Stimulated activated memory B cell treated with anti-CD40 and anti-IgM and Interleukin-4, amounts not matched to agents 10 μg/mL and 1 μg/mL and 100 μg/mL, for 72 hours (primary cell): Measurements from ENCODE around the gene KSR1.
"Not testable (repeated sequence)": the region's sequence is repeated elsewhere in the genome, so short reads cannot be mapped to it uniquely, and the experiment has no call there.

Source experiments
- ATAC-seq: fragments of 150-1000 bp; cut with Tn5 transposase; 2 replicates; pipeline ENCODE4 v1.10.0; 2021
- H3K27ac Mint-ChIP-seq: one replicate; pipeline ENCODE4 v1.8.0; 2022; ENCODE audit warnings: mild to moderate bottlenecking, mixed read lengths
- H3K27me3 Mint-ChIP-seq: one replicate; pipeline ENCODE4 v1.8.0; 2022; ENCODE audit warnings: mixed read lengths
- H3K36me3 Mint-ChIP-seq: one replicate; pipeline ENCODE4 v1.8.0; 2022; ENCODE audit warnings: mixed read lengths
- H3K4me1 Mint-ChIP-seq: one replicate; pipeline ENCODE4 v1.8.0; 2022; ENCODE audit warnings: mixed read lengths
- H3K4me3 Mint-ChIP-seq: one replicate; pipeline ENCODE4 v1.8.0; 2022; ENCODE audit warnings: mild to moderate bottlenecking, moderate library complexity, mixed read lengths
- H3K9me3 Mint-ChIP-seq: one replicate; pipeline ENCODE4 v1.8.0; 2022; ENCODE audit warnings: mixed read lengths

KSR1 gene

DNA sequence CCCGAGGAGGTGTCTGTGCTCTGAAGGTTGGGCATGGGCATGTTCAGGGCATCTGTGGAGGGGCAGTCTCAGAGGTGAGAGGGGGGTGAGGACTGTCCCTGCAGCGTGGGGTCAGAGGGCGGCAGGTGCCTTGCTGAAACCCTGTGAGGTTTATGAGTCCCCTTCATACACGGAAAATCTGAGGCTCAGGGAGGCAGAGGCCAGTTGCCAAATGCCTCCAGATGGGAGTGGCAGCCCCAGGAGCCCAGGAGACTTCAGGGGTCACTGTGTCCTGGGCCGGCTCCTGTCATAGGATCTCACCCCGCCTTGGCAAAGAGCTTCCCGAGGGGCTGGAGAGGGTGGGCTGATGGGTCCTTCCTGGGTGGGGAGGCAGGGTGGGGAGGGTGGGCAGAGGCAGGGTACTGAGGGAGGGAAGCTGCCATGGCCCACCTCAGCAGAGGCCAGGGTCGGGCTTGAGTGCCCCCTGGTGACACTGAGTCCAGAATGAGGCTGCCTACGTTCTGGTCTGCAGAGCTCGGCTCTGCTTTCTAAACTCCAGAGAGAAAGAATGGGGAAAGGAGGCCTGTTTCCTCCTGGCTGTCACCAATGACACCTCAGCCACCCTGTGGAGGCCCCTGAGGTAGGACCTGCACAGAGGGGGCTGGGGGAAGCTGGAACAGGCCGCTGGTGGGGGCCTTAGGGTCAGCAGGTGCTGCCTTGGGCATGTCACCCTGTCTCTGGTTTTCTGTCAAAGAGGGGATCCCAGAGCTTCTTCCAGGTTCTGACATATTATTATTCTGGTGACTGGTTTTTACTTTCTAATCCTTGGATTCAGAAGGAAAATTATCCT is 175.9 kb downstream of the KSR1 start:
- Mint-ChIP-seq H3K27me3 (no peaks in the 10 kb centered on the region), H3K36me3 (peaks cover 6% of the 10 kb centered on the region), H3K27ac (peak overlapping the region; percentile 92), H3K4me3 (peak overlapping the region; percentile 85), H3K9me3 (no peaks in the 10 kb centered on the region), H3K4me1 (peaks cover 47% of the 10 kb centered on the region)
- no peak for ATAC-seq

DNA sequence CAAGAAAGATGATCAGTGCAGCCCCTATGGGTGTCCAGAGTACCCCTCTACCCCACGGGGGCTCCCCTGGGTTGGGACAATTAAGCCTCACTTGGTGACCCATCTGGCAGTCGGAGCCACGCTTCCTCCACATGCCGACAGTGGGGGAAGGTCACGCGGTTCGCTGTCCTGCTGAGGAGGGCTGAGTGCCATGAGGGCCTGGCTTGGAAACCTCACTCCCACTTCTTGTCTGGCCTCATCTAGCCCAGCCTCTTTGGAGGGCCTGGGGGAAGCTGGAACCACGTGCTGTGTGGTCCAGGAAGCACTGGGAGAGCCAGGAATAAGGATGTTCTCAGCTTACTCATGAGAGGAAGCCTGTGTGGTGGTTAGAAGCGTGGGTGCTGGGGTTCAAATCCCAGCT is 176.5 kb downstream of the KSR1 start:
- not testable (repeated sequence) for ATAC-seq, H3K27me3 Mint-ChIP-seq, H3K36me3 Mint-ChIP-seq, H3K9me3 Mint-ChIP-seq
- Mint-ChIP-seq H3K27ac (peak overlapping the region; percentile 92), H3K4me3 (peak overlapping the region; percentile 85), H3K4me1 (peaks cover 47% of the 10 kb centered on the region)

DNA sequence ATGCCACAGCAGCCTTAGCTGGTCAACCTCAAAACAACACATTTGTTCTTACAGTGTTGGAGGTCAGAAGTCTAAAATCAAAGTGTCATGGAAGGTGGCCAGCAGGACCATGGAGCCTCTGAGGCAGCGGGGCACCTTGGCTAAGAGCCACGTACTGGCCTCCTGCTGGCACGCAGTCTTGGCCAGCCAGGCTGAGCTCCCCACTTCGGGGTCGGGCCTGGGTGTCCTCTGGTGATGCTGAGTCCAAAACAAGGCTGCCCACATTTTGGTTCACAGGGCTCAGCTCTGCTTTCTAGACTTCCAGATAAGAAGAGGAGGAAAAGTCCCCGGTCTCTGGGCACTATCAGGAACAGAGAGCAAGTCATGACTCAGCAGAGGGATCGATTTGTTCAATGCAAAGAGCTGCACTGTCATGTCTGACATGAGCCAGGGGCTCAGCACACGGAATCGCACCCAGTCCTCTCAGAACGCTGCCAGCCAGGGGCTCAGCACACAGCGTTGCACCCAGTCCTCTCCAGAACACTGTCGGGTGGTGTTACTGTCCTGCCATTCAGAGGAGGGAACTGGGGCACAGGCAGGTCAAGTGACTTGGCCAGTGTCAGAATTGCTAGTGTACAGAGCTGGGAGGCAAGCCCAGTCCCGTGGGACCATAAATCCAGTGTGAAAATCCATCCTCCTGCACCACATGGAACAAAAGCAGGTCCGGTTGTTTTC is 177.2 kb downstream of the KSR1 start:
- no peak for ATAC-seq

DNA sequence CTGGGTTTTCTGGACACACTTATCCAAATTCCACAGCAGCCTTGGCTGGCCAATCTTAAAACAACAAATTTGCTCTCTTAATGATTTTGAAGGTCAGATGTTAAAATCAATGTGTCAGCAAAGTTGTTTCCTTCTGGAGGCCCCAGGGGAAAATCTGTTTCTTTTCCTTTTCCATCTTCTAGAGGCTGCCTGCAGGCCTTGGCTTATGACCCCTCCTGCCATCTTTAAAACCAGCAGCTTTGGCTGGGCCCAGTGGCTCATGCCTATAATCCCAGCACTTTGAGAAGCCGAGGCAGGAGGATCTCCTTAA is 177.7 kb downstream of the KSR1 start:
- H3K9me3 Mint-ChIP-seq: no peaks in the 10 kb centered on the region
- H3K36me3 Mint-ChIP-seq: peaks cover 6% of the 10 kb centered on the region
- peaks cover 47% of the 10 kb centered on the region for H3K4me1 Mint-ChIP-seq
- peak overlapping the region; percentile 15 for H3K4me3 Mint-ChIP-seq
- peak overlapping the region; percentile 68 for H3K27ac Mint-ChIP-seq
- no peaks in the 10 kb centered on the region for H3K27me3 Mint-ChIP-seq
- ATAC-seq: no peak

More for the DNA sequence above, 177.2 kb downstream of the KSR1 start:
- Mint-ChIP-seq H3K27me3 (no peaks in the 10 kb centered on the region), H3K9me3 (no peaks in the 10 kb centered on the region), H3K4me1 (peaks cover 47% of the 10 kb centered on the region), H3K4me3 (no peak overlapping the region), H3K27ac (peak overlapping the region; percentile 92), H3K36me3 (peaks cover 6% of the 10 kb centered on the region)

DNA sequence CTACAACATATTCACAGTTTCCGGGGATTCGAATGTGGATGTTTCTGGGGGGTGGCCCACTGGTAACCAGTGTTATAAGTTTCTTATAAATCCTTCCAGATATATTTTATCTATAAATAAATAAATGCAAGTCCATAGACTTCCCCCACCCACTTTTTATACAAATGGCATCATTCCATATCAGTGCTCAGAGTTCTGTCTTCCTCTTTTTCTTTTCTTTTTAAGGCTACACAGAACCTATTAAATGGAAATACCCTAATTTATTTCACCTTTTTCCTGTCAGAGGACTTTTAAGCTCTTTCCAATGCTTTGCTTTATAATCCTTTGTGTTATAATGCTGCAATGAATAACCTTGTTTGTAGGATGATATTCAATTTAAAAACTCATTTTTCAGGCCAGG is 178.5 kb downstream of the KSR1 start:
- H3K4me3 Mint-ChIP-seq: peak overlapping the region; percentile 32
- no peak for ATAC-seq
- H3K4me1 Mint-ChIP-seq: peaks cover 47% of the 10 kb centered on the region
- H3K36me3 Mint-ChIP-seq: peaks cover 6% of the 10 kb centered on the region
- peak overlapping the region; percentile 68 for H3K27ac Mint-ChIP-seq
- H3K27me3 Mint-ChIP-seq: no peaks in the 10 kb centered on the region
- no peaks in the 10 kb centered on the region for H3K9me3 Mint-ChIP-seq

DNA sequence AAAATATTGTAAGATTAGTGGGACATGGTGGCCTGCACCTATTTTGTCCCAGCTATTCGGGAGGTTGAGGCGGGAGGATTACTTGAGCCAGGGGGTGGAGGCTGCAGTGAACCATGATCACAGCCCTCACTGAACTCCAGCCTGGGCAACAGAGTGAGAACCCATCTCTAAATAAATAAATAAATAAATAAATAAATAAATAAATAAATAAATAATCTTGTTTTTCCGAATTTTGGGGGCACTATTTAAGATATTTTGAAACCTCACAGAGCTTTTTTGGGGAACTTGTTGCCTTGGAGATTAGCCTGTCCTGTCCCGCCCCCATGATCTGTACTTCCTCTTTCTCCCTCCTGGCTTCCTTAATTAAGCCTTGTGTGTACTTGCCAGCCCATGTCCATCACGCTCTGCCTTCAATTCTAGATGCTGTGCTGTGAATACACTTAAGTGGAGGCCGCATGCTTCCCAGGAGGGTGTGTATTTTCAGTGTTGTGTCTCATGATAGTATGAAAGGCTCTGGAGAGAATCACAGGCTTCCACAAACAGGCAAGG is 179.1 kb downstream of the KSR1 start:
- H3K27ac Mint-ChIP-seq: peak overlapping the region; percentile 68
- no peaks in the 10 kb centered on the region for H3K9me3 Mint-ChIP-seq
- peaks cover 47% of the 10 kb centered on the region for H3K4me1 Mint-ChIP-seq
- H3K4me3 Mint-ChIP-seq: peak overlapping the region; percentile 18
- ATAC-seq: peak; percentile 67
- peaks cover 11% of the 10 kb centered on the region for H3K36me3 Mint-ChIP-seq
- no peaks in the 10 kb centered on the region for H3K27me3 Mint-ChIP-seq

DNA sequence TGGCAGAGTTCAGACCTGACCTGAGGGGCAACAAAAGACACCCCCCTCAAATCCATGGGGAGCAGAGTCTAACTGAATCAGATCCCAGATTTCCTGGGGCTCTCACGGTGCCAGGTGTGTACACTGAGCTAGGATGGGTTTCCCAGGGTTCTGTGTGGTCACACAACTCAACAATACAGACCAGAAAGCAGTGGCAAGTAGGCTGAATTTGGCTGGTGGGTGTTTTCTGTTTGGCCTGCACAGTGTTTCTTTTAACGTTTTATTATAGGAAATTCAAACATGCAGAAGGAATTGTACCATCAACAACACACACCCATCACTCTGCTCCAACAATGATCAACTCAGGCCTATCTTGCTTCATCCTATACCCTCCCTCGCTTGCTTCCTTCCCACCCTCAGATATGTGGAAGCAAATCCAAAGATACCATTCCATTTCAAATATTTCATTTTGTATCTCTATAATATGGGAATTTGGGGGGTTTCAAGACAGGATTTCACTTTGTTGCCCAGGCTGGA is 179.8 kb downstream of the KSR1 start:
- not testable (repeated sequence) for H3K9me3 Mint-ChIP-seq, ATAC-seq, H3K4me3 Mint-ChIP-seq, H3K27me3 Mint-ChIP-seq
- Mint-ChIP-seq H3K36me3 (peaks cover 14% of the 10 kb centered on the region), H3K27ac (peak overlapping the region; percentile 68), H3K4me1 (peaks cover 41% of the 10 kb centered on the region)

DNA sequence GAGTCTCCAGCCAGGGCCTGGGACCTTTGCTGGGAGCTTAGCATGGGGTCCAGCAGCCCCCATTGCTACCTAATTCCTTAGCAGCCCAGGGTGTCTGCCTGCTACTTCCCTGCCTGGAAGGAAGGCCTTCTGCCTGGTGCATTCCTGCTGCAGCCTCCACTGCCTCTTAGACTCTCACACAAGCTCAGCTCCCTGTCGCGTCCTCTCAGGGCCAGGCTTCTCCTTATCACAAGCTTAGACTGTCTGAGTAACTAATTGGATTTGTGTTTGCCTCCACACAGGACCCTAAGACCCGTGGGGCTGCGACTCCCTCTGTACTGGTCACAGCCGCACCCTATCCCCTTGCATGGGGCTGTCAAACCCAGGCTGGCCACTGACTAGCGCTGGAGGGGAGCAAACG is 181.6 kb downstream of the KSR1 start:
- H3K27ac Mint-ChIP-seq, H3K4me3 Mint-ChIP-seq, H3K9me3 Mint-ChIP-seq, ATAC-seq, H3K27me3 Mint-ChIP-seq: not testable (repeated sequence)
- peaks cover 24% of the 10 kb centered on the region for H3K4me1 Mint-ChIP-seq
- H3K36me3 Mint-ChIP-seq: peaks cover 25% of the 10 kb centered on the region

DNA sequence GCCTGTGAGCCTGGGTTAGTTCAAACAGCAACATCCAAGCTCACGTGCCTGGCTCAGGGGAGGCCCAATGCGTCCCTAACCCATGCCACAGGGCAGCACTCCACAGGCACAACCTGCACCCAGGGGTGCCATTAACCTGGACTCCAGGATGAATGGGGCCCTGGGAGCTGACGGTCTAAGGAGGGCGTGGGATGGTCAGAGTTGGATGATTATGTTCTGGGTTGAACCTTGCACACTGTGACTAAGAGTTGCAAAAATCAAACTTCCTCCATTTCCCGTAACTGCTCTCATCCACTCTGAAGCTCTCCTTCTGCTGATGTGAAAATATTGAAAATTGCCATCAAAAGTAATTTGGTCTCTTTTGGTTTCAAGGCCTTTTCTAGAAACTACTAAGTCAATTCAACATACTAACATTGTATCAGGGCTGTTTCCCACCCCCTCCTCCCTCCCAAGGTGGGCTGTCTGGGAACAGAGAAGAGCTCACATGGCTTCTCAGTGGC is 182.2 kb downstream of the KSR1 start:
- H3K36me3 Mint-ChIP-seq: peaks cover 27% of the 10 kb centered on the region
- not testable (repeated sequence) for H3K9me3 Mint-ChIP-seq, H3K4me3 Mint-ChIP-seq, H3K27ac Mint-ChIP-seq, H3K27me3 Mint-ChIP-seq, ATAC-seq
- peaks cover 23% of the 10 kb centered on the region for H3K4me1 Mint-ChIP-seq

DNA sequence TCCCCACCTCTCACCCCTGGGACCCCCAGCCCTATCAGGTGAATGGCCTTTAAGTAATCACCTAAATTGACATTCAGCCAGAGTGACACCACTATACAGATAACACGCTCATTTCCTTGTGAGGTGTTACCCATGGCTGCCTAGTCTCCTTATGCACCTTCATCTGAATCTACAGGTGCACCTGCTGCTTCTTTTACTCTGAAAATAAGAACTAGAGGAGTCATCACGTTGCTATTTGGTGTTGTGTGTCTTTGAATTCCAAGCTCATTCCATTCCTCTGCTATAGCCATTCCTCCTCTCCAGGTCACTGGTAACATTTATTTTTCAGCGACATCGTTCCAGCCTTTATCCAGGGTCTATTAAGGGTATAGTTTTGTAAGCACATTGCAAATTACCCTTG is 184.5 kb downstream of the KSR1 start:
- Mint-ChIP-seq H3K27me3 (no peaks in the 10 kb centered on the region), H3K9me3 (no peaks in the 10 kb centered on the region), H3K4me1 (peaks cover 4% of the 10 kb centered on the region), H3K36me3 (peaks cover 31% of the 10 kb centered on the region), H3K27ac (no peak overlapping the region), H3K4me3 (no peak overlapping the region)
- no peak for ATAC-seq

DNA sequence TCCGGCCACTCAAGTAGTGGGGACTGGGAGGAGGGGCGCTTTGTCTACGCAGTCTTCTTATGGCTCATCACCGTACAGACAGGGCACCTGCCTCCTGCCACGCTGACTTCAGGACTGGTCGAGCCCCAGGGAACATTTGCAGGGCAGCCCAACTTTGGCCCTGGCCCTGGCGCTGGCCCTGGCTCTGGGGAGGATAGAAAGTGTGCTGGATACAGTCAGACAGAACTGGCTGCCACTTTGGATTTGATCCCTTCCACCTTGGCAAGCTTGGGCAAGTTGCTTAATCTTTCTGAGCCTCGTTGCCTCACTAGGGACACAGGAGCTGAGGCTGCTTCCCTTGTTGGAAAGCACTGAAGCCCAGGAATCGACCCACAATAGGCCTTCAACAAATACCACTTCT is 188.3 kb downstream of the KSR1 start:
- no peak overlapping the region for H3K27ac Mint-ChIP-seq
- no peaks in the 10 kb centered on the region for H3K27me3 Mint-ChIP-seq
- no peak overlapping the region for H3K4me3 Mint-ChIP-seq
- no peak for ATAC-seq
- H3K36me3 Mint-ChIP-seq: peaks cover 53% of the 10 kb centered on the region
- H3K4me1 Mint-ChIP-seq: no peaks in the 10 kb centered on the region
- H3K9me3 Mint-ChIP-seq: no peaks in the 10 kb centered on the region

DNA sequence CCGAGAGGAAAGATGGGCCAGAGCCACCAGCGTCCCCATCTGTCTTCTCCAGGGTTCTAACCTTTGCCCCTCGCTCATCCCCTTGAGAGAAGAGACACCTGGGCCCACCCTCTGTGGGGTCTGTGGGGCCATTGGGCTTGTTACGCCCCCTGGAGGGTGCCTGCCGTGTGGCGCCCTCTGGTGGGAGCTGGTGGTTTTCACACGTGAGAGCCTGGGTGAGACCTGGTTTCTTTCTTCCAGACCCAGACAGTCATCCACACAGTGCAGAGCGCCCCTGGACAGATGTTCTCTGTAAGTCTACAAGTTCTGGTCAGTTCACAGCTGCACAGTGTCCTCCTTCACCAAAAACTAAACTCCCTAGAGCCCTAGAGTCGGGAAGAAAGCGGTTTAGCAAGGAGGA is 189.4 kb downstream of the KSR1 start:
- H3K4me1 Mint-ChIP-seq, ATAC-seq, H3K27me3 Mint-ChIP-seq, H3K4me3 Mint-ChIP-seq, H3K9me3 Mint-ChIP-seq: not testable (repeated sequence)
- Mint-ChIP-seq H3K36me3 (peaks cover 48% of the 10 kb centered on the region), H3K27ac (peak overlapping the region; percentile 20)

DNA sequence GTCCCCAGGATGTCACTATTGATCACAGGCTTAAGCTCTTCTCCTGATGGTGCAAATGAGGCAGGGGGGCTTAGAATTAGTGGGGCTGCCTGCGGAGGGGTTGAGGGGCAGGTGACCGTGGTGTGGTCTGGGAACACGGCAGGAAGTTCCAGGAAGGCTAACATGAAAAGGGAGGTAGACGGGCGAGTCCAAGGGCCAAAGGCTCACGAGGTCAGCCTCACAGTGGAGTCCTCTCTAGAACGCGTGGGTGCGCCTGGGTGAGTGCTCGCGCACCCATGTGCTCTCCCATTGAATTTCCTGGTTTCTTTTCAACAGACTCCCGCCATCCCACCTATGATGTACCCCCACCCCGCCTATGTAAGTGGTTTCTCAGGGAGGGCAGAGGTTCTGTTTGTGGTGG is 190.0 kb downstream of the KSR1 start:
- H3K4me1 Mint-ChIP-seq: no peaks in the 10 kb centered on the region
- H3K36me3 Mint-ChIP-seq: peaks cover 43% of the 10 kb centered on the region
- H3K27ac Mint-ChIP-seq: peak overlapping the region; percentile 20
- no peaks in the 10 kb centered on the region for H3K9me3 Mint-ChIP-seq
- no peak overlapping the region for H3K4me3 Mint-ChIP-seq
- H3K27me3 Mint-ChIP-seq: no peaks in the 10 kb centered on the region
- ATAC-seq: no peak

DNA sequence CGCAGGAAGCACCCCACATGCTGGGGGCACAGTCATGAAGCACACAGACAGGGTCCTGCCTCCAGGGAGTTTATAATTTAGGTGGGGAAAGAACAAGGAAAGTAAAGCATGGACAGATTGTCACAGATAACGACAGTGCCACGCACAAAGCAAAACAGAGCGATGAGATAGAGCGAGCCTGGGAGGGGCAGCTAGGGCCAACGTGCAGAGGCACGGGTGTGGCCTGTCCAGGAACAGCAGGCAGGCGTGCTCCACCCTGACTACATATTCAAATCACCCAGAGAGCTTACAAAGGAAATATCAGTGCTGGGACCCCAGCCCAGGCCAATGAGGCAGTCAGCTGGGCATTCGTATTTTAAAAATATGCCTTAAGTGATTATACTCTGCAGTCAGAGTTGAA is 191.5 kb downstream of the KSR1 start:
- H3K4me1 Mint-ChIP-seq: peaks cover 5% of the 10 kb centered on the region
- H3K27ac Mint-ChIP-seq: peak overlapping the region; percentile 20
- peaks cover 34% of the 10 kb centered on the region for H3K36me3 Mint-ChIP-seq
- no peaks in the 10 kb centered on the region for H3K9me3 Mint-ChIP-seq
- ATAC-seq: no peak
- H3K4me3 Mint-ChIP-seq: no peak overlapping the region
- H3K27me3 Mint-ChIP-seq: no peaks in the 10 kb centered on the region

DNA sequence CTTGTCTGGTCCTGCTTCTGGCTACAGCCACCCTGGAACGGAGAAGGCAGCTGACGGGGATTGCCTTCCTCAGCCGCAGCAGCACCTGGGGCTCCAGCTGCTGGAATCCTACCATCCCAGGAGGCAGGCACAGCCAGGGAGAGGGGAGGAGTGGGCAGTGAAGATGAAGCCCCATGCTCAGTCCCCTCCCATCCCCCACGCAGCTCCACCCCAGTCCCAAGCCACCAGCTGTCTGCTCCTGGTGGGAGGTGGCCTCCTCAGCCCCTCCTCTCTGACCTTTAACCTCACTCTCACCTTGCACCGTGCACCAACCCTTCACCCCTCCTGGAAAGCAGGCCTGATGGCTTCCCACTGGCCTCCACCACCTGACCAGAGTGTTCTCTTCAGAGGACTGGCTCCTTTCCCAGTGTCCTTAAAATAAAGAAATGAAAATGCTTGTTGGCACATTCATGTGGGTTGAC is 192.9 kb downstream of the KSR1 start:
- H3K4me1 Mint-ChIP-seq, H3K9me3 Mint-ChIP-seq, H3K27me3 Mint-ChIP-seq, H3K4me3 Mint-ChIP-seq, ATAC-seq: not testable (repeated sequence)
- H3K27ac Mint-ChIP-seq: peak overlapping the region; percentile 60
- peaks cover 25% of the 10 kb centered on the region for H3K36me3 Mint-ChIP-seq
